AG04450 (cell line): ENCODE measurements around the gene TMEM184A. TPM values are rescaled to one million over a fixed set of nuclear protein-coding genes. Genes with fewer than 3 reads are reported as not detected.
A peak's percentile ranks its signal among the peaks of the same experiment; 100 is the strongest.

Source experiments
- CTCF ChIA-PET: fragments of 300-600, 350-600 bp; formaldehyde crosslinking; extraction: SDS; loops from one replicate; lab custom pipeline; 2022; ENCODE audit warnings: antibody characterized with exemption, inconsistent platforms; lab: Charles Lee
- POLR2A ChIA-PET: fragments of 350-600 bp; formaldehyde crosslinking; extraction: SDS; loops from one replicate; lab custom pipeline; 2021; ENCODE audit warnings: antibody characterized with exemption, inconsistent platforms; lab: Yijun Ruan, JAX
- DNase-seq: peaks from one replicate; pipeline ENCODE4 v3.0.0-alpha.2; 2011; ENCODE audit warnings: low read depth, low spot score
- H3K27ac ChIP-seq: one replicate; pipeline ENCODE4 v1.5.1; 2012; ENCODE audit warnings: low read depth, low read length, control low read depth
- H3K27me3 ChIP-seq: one replicate; pipeline ENCODE4 v1.6.0; 2012; ENCODE audit warnings: low read length; ENCODE audit not compliant: control insufficient read depth, insufficient read depth
- H3K4me3 ChIP-seq: 2 replicates; pipeline ENCODE4 v1.5.1; 2011; ENCODE audit warnings: mild to moderate bottlenecking, low read depth, low read length, control low read depth
- H3K9me3 ChIP-seq: 2 replicates; pipeline ENCODE4 v1.5.1; 2012; ENCODE audit warnings: low read length; ENCODE audit not compliant: control insufficient read depth, insufficient read depth
- polyA plus RNA-seq: library from polyadenylated mRNA; depleted of rRNA; stranded (reverse); fragments of >200 nt; gene quantifications from 2 replicates; pipeline ENCODE4 v1.2.3, GENCODE V29; 2011
- TF ChIP-seq, protein P1 (sequence below): IDR thresholded peaks from 2 replicates; pipeline ENCODE4 v1.5.1; 2011; ENCODE audit warnings: low read depth, low read length, control low read depth, inconsistent platforms

TMEM184A gene
- polyA plus RNA-seq, 1 experiment: 0.56 TPM

DNA sequence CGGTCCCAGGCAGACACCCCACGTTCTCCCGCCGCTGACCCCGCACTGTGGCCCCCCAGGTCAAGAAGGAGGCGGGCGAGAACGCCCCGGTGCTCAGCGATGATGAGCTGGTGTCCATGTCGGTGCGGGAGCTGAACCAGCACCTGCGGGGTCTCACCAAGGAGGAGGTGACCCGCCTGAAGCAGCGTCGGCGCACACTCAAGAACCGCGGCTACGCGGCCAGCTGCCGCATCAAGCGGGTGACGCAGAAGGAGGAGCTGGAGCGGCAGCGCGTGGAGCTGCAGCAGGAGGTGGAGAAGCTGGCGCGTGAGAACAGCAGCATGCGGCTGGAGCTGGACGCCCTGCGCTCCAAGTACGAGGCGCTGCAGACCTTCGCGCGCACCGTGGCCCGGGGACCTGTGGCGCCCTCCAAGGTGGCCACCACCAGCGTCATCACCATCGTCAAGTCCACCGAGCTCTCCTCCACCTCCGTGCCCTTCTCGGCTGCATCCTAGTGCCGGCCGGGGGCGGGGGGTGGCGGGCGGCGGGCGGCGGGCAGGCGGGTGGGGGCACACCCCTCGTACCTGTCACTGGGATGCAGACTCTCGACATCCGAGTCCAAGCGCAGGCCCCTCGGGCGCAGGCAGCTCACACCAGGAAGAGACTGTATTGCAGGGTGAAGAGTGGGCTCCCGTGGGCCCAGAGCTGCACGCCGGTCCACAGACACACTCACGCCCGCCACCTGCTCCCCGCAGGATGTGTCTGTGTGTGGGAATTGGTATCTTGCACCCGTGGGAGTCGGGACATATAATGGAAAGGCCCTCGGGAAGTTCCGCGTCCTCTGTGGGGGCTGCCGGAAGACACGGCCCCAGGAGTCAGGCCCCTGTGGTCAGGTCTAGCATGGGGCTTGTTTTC is 15.9 kb downstream of the TMEM184A start:
- no peak overlapping the region for H3K4me3 ChIP-seq
- TF ChIP-seq, protein P1, sequence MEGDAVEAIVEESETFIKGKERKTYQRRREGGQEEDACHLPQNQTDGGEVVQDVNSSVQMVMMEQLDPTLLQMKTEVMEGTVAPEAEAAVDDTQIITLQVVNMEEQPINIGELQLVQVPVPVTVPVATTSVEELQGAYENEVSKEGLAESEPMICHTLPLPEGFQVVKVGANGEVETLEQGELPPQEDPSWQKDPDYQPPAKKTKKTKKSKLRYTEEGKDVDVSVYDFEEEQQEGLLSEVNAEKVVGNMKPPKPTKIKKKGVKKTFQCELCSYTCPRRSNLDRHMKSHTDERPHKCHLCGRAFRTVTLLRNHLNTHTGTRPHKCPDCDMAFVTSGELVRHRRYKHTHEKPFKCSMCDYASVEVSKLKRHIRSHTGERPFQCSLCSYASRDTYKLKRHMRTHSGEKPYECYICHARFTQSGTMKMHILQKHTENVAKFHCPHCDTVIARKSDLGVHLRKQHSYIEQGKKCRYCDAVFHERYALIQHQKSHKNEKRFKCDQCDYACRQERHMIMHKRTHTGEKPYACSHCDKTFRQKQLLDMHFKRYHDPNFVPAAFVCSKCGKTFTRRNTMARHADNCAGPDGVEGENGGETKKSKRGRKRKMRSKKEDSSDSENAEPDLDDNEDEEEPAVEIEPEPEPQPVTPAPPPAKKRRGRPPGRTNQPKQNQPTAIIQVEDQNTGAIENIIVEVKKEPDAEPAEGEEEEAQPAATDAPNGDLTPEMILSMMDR: no peak
- CTCF ChIA-PET: no interaction called here
- H3K9me3 ChIP-seq: no peaks in the 10 kb centered on the region; the same call in 1 of the 2 replicates
- POLR2A ChIA-PET: no interaction called here
- no peaks in the 10 kb centered on the region for H3K27me3 ChIP-seq
- no peak overlapping the region for H3K27ac ChIP-seq
- no peak for DNase-seq

DNA sequence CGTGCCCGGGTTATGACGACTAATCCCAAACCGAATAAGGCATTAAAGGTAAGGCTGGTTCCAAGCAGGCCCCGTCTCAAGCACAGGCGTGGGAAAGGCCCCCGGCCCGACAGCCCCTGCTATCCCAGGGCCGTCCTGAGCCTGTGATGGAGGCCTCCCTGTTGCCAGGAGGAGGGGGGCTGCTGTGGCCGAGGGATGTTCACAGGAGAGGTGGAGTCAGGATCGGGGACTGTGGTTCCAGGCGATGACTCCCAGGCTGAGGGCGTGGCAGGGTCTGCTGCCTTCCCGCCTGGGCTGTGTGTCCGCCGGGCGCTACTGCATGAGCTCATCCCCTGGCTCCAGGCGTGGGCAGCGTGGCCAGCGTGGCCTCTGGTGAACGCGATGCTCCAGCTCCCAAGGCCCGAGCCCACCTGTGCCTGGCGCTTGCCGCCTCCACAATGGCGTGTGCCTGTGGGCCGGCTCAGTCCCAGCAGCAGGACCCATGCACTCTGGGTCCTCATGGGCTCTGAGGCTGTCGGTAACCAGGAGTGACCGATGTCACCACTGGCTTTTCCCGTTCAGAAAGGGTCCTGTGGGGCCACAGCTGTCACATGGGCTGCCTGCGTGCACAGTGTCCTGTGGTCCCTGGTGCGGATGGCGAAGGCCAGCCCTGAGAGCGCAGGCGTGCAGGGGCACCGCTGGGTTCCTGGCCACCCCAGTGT is 16.7 kb downstream of the TMEM184A start:
- DNase-seq: no peak
- Histone ChIP-seq H3K9me3 (no peaks in the 10 kb centered on the region; the same call in 1 of the 2 replicates), H3K27me3 (no peaks in the 10 kb centered on the region), H3K27ac (no peak overlapping the region), H3K4me3 (no peak overlapping the region; the same call in 1 of the 2 replicates)
- ChIA-PET POLR2A (interaction anchor here (0.8 kb wide), 1 partner anchor 9 kb away, joined by 3 read pairs; no protein-coding TSS in a partner anchor), CTCF (no interaction called here)
- TF ChIP-seq, protein P1: no peak

DNA sequence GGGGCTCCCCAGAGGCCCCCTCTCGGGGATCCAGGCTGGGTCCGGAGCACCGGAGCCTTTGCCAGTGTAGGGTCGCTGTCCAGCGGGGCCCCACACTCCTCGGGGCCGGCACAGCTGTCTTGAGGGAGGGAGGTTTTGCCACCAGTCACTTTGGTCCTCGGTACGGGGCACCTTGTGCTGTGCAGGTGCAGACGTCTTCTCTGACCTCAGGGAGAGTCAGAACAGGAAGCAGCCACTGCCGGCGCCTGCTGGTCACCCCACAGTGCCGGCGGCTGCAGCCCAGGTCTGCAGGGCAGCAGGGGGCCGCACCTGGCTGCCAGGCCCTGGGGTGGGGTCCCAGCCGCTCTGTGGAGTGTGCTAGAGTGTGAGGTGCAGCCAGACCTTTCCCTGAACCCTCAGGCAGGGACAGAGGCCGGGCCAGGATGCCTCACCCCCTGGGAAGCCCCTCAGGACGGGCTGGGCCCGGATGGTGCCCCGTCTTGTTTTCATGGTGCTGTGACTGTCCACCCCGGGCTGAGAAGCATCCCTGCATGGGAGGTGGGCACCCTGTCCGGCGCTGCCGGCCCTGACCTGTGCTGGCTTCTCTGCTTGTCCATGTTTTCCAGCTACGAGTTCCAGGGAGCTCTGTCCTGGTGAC is 17.3 kb downstream of the TMEM184A start:
- DNase-seq: no peak
- POLR2A ChIA-PET: interaction anchor here (0.8 to 1.1 kb wide), 2 partner anchors 10 to 481 kb away, joined by 3 read pairs; no protein-coding TSS in a partner anchor
- CTCF ChIA-PET: no interaction called here
- peak overlapping the region; percentile 65 for H3K4me3 ChIP-seq
- H3K27me3 ChIP-seq: no peaks in the 10 kb centered on the region
- TF ChIP-seq, protein P1: no peak
- no peaks in the 10 kb centered on the region; the same call in 1 of the 2 replicates for H3K9me3 ChIP-seq
- peak overlapping the region; percentile 100 for H3K27ac ChIP-seq

DNA sequence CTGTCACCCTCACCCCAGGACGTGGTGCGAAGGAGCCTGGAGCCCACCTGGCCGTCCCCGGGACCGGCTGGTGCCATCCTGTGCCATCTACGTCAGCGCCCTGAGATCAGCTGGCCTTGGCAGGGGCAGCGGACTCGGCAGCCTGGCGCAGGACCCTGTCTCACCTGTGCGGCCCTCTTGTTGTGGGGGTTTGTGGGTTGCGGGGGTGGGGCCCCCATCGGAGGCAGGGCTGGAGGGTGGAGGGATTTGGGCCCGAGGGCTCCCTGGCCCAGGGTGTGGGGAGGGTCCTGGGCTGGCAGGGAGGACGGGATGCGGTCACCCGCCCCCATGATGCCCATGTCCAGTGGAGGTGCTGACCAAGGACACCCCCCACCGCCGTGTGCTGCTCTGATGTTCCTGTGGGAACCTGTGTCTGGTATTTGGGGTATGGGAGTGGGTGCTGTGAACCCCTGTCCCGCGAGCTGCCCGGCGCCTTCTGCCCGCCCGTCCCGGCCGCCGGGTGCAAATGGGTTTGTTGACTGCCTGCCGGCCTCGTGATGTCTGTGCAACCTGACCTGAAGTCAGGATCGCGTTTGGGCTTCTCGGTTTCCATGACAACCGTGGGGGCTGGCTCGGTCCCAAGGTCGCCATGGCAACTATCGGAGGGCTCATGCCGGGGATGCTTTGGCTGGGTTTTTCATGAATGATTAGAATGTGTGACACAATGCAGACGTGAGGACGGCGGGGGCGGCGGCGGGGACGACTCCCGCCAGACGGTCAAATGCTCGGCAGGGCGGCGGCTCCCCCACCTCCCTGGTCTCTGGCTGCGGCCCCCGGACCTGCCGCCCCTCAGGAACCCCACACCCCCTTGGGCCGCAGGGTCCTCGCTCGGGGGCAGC is 18.2 kb downstream of the TMEM184A start:
- peak; percentile 92 for DNase-seq
- Histone ChIP-seq H3K4me3 (peak overlapping the region; percentile 65), H3K9me3 (no peaks in the 10 kb centered on the region; the same call in 1 of the 2 replicates), H3K27me3 (no peaks in the 10 kb centered on the region), H3K27ac (peak overlapping the region; percentile 100)
- CTCF ChIA-PET: no interaction called here
- POLR2A ChIA-PET: interaction anchor here (0.6 to 1.2 kb wide), 6 partner anchors 11 to 780 kb away, joined by 3 to 15 read pairs (median 3); partner anchors contain the start of gene TMEM184A
- TF ChIP-seq, protein P1: no peak
